Activated T-cell treated with anti-CD3 and anti-CD28 coated beads for 48 hours (primary cell): ENCODE results near the gene MSLN.

Experiments
- DNase-seq: peaks from one replicate; pipeline ENCODE4 v3.0.0-alpha.2; 2020; ENCODE audit warnings: low read depth

Gene MSLN

GRCh38 chr16:723695-724094, 36.8 kb upstream of the MSLN start:
- DNase-seq, result no peak

GRCh38 chr16:724188-725040, 36.1 kb upstream of the MSLN start:
- DNase-seq, result no peak

GRCh38 chr16:725041-725376, 35.5 kb upstream of the MSLN start:
- no peak for DNase-seq

GRCh38 chr16:725463-726187, 34.9 kb upstream of the MSLN start:
- no peak for DNase-seq

- no peak for DNase-seq
These were observed 34.4 kb upstream of the MSLN start for GRCh38 chr16:726188-726437.

- DNase-seq, result peak; percentile 70
These were observed 33.9 kb upstream of the MSLN start, which contains the start of the genes CCDC78 and HAGHL for GRCh38 chr16:726438-727290. TSS of gene CCDC78 (minus strand) at chr16:726443. CDS start at chr16:726367, 76 bp downstream. TSS of gene HAGHL (plus strand) at chr16:727106. CDS start at chr16:727510, 404 bp downstream.

- DNase-seq, result no peak
These were observed 33.1 kb upstream of the MSLN start for GRCh38 chr16:727291-727977.

- DNase-seq, result peak; percentile 66
These were observed 32.2 kb upstream of the MSLN start for GRCh38 chr16:728131-728889.

GRCh38 chr16:728890-729744, 31.4 kb upstream of the MSLN start:
- DNase-seq, result no peak

GRCh38 chr16:729768-730665, 30.5 kb upstream of the MSLN start:
- DNase-seq, result no peak

- DNase-seq, result no peak
These were observed 29.6 kb upstream of the MSLN start for GRCh38 chr16:730666-731509.

- no peak for DNase-seq
These were observed 28.2 kb upstream of the MSLN start for GRCh38 chr16:732332-732731.

- DNase-seq, result no peak
These were observed 27.6 kb upstream of the MSLN start for GRCh38 chr16:732936-733335.

- DNase-seq, result peak; percentile 50
These were observed 26.9 kb upstream of the MSLN start for GRCh38 chr16:733382-734207.

- DNase-seq, result no peak
These were observed 26.1 kb upstream of the MSLN start for GRCh38 chr16:734208-734980.

GRCh38 chr16:734981-735881, 25.3 kb upstream of the MSLN start:
- no peak for DNase-seq
